SK-N-SH treated with all-trans-retinoic acid at 6 μM for 48 hours (cell line): Measurements from ENCODE around the gene PLCB4.

Source experiments
- ATAC-seq: fragments of 200-7000 bp; cut with Tn5 transposase; 3 replicates; pipeline ENCODE4 v1.9.1; 2020; ENCODE audit warnings: mild to moderate bottlenecking, moderate library complexity
- ARNTL ChIP-seq: fragments of 450-650 bp; formaldehyde crosslinking; IDR thresholded peaks from 2 replicates; pipeline ENCODE4 v1.5.0; 2020; ENCODE audit warnings: low read depth, mild to moderate bottlenecking, moderate library complexity, borderline replicate concordance
- BACH2 ChIP-seq: fragments of 250-450 bp; sonication (Bioruptor Pico); IDR thresholded peaks from 2 replicates; pipeline ENCODE4 v1.9.0; 2021; ENCODE audit warnings: mild to moderate bottlenecking, borderline replicate concordance
- CSDC2 ChIP-seq: fragments of 250-450 bp; sonication (Bioruptor Pico); IDR thresholded peaks from 2 replicates; pipeline ENCODE4 v1.5.0; 2020; ENCODE audit warnings: mild to moderate bottlenecking, moderate library complexity
- CSRNP3 ChIP-seq: fragments of 250-450 bp; sonication (Bioruptor Pico); IDR thresholded peaks from 2 replicates; pipeline ENCODE4 v1.5.1; 2021; ENCODE audit warnings: mild to moderate bottlenecking, moderate library complexity
- GLIS3 ChIP-seq: fragments of 250-450 bp; sonication (Bioruptor Pico); IDR thresholded peaks from 2 replicates; pipeline ENCODE4 v1.5.0; 2020; ENCODE audit warnings: mild to moderate bottlenecking, moderate library complexity
- ISL1 ChIP-seq: fragments of 250-450 bp; sonication (Bioruptor Pico); IDR thresholded peaks from 2 replicates; pipeline ENCODE4 v2.1.2; 2022; ENCODE audit warnings: mild to moderate bottlenecking, moderate library complexity
- OSR1 ChIP-seq: fragments of 250-450 bp; sonication (Bioruptor Pico); IDR thresholded peaks from 2 replicates; pipeline ENCODE4 v1.8.0; 2022; ENCODE audit warnings: moderate library complexity, mild to moderate bottlenecking, inconsistent platforms
- POU6F1 ChIP-seq: fragments of 250-450 bp; sonication (Bioruptor Pico); IDR thresholded peaks from 2 replicates; pipeline ENCODE4 v1.8.0; 2021; ENCODE audit warnings: low read depth, mild to moderate bottlenecking, moderate library complexity, borderline replicate concordance
- SNAI2 ChIP-seq: fragments of 250-450 bp; sonication (Bioruptor Pico); IDR thresholded peaks from 2 replicates; pipeline ENCODE4 v1.5.0; 2020; ENCODE audit warnings: mild to moderate bottlenecking, moderate library complexity
- TCF4 ChIP-seq: fragments of 250-450 bp; sonication (Bioruptor Pico); IDR thresholded peaks from 2 replicates; pipeline ENCODE4 v1.8.0; 2021; ENCODE audit warnings: mild to moderate bottlenecking, moderate library complexity, borderline replicate concordance
- TOX ChIP-seq: fragments of 250-450 bp; sonication (Bioruptor Pico); IDR thresholded peaks from 2 replicates; pipeline ENCODE4 v1.8.0; 2021; ENCODE audit warnings: mild to moderate bottlenecking, moderate library complexity, borderline replicate concordance
- ZC3H10 ChIP-seq: fragments of 250-450 bp; sonication (Bioruptor Pico); IDR thresholded peaks from 2 replicates; pipeline ENCODE4 v1.5.1; 2021; ENCODE audit warnings: mild to moderate bottlenecking, moderate library complexity
- ZFP3 ChIP-seq: fragments of 250-450 bp; sonication (Bioruptor Pico); IDR thresholded peaks from 2 replicates; pipeline ENCODE4 v1.5.0; 2020; ENCODE audit warnings: mild to moderate bottlenecking, moderate library complexity
- ZNF70 ChIP-seq: fragments of 450-650 bp; formaldehyde crosslinking; IDR thresholded peaks from 2 replicates; pipeline ENCODE4 v1.5.0; 2020; ENCODE audit warnings: mild to moderate bottlenecking, moderate library complexity
- TF ChIP-seq, protein P1 (sequence below): fragments of 250-450 bp; sonication (Bioruptor Pico); IDR thresholded peaks from 2 replicates; pipeline ENCODE4 v1.5.1; 2020; ENCODE audit warnings: low read depth, mild to moderate bottlenecking, moderate library complexity
- TF ChIP-seq, protein P2 (sequence below): fragments of 250-450 bp; sonication (Bioruptor Pico); IDR thresholded peaks from 2 replicates; pipeline ENCODE4 v1.5.0; 2020; ENCODE audit warnings: mild to moderate bottlenecking, moderate library complexity

Gene PLCB4

GRCh38 chr20:9256393-9256792 lies 187.5 kb downstream of the PLCB4 start (continued):
- TF ChIP-seq ARNTL (CRISPR knock-in tag) (no peak), POU6F1 (CRISPR knock-in tag) (no peak), ZFP3 (CRISPR knock-in tag) (no peak), GLIS3 (CRISPR knock-in tag) (no peak), CSRNP3 (no peak)

DNA sequence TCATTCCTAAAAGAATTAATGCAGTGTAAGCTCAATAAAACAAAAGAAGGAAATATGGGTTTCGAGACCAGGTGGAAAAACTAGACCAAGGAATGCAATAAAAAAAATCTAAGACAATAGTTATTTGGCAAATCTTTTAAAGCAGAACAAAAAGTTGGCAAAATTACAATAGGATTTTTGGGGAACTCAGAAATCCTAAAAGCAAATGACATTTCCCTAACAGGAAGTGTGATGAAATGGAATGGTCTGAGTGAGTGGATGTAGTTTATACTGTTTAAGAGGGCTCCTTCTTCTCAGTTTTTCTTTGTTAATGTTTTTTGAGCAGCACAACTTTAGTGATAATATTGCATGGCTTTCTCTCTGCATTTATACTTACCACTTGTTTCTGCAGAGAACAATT lies 190.0 kb downstream of the PLCB4 start:
- ATAC-seq: no peak
- TF ChIP-seq ARNTL (CRISPR knock-in tag) (no peak), SNAI2 (CRISPR knock-in tag) (no peak)
- TF ChIP-seq, protein P1, sequence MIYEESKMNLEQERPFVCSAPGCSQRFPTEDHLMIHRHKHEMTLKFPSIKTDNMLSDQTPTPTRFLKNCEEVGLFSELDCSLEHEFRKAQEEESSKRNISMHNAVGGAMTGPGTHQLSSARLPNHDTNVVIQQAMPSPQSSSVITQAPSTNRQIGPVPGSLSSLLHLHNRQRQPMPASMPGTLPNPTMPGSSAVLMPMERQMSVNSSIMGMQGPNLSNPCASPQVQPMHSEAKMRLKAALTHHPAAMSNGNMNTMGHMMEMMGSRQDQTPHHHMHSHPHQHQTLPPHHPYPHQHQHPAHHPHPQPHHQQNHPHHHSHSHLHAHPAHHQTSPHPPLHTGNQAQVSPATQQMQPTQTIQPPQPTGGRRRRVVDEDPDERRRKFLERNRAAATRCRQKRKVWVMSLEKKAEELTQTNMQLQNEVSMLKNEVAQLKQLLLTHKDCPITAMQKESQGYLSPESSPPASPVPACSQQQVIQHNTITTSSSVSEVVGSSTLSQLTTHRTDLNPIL (CRISPR knock-in tag): no peak

- no peak for ATAC-seq
- TF ChIP-seq TOX (CRISPR knock-in tag): no peak
These were observed 191.1 kb downstream of the PLCB4 start for GRCh38 chr20:9260027-9260426.

DNA sequence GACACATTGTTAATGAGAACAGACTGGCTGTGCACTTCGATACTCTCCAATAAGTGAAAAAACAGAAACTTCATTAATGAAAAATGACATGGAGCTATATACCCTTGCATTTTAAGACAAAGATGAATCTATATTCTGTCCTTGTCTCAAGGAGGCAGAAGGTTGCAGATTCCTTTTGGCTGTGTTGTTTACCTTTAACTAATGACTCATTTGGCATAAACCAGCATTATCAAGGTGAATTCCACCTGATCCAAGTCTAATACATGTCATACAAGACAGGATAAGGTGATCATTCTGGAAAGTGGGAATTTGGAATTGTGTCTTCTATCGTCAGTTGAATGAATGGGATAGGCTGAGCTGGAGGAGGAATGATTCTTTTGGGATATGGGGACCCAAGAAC lies 192.9 kb downstream of the PLCB4 start:
- ATAC-seq: no peak
- TF ChIP-seq OSR1 (CRISPR knock-in tag) (no peak), ZNF70 (CRISPR knock-in tag) (no peak), ISL1 (CRISPR knock-in tag) (no peak), CSDC2 (CRISPR knock-in tag) (no peak), ZC3H10 (no peak), CSRNP3 (no peak), POU6F1 (CRISPR knock-in tag) (no peak), GLIS3 (CRISPR knock-in tag) (no peak)

DNA sequence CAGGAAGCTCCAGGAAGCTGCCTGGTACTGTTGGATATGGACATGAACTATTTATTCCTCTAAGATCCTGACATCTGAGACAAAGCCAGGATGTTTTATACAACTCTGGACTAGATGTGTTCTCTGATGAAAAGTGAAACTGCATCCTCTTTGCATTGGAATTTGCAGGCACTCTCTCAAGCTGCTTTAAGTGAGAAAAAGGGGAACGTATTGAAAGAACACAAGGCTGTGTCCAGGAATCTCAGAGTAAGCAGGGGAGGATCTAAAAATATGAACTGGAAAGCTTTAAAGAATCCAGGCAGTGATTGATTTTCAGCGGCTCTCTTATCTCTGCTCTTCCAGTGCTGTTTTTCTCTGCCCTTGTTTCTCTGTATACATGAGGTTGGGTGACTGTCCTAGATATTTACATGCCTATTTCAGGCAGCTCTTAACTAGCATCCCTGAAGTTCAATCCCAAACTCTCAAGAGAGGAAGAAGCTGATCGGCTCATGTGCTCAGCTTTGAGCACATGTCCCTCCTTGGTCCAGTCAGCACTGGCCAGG lies 193.8 kb downstream of the PLCB4 start:
- TF ChIP-seq ISL1 (CRISPR knock-in tag): no peak
- TF ChIP-seq POU6F1 (CRISPR knock-in tag): no peak
- no peak for TF ChIP-seq GLIS3 (CRISPR knock-in tag)
- no peak for TF ChIP-seq BACH2 (CRISPR knock-in tag)
- TF ChIP-seq TCF4 (CRISPR knock-in tag): no peak
- TF ChIP-seq, protein P2, sequence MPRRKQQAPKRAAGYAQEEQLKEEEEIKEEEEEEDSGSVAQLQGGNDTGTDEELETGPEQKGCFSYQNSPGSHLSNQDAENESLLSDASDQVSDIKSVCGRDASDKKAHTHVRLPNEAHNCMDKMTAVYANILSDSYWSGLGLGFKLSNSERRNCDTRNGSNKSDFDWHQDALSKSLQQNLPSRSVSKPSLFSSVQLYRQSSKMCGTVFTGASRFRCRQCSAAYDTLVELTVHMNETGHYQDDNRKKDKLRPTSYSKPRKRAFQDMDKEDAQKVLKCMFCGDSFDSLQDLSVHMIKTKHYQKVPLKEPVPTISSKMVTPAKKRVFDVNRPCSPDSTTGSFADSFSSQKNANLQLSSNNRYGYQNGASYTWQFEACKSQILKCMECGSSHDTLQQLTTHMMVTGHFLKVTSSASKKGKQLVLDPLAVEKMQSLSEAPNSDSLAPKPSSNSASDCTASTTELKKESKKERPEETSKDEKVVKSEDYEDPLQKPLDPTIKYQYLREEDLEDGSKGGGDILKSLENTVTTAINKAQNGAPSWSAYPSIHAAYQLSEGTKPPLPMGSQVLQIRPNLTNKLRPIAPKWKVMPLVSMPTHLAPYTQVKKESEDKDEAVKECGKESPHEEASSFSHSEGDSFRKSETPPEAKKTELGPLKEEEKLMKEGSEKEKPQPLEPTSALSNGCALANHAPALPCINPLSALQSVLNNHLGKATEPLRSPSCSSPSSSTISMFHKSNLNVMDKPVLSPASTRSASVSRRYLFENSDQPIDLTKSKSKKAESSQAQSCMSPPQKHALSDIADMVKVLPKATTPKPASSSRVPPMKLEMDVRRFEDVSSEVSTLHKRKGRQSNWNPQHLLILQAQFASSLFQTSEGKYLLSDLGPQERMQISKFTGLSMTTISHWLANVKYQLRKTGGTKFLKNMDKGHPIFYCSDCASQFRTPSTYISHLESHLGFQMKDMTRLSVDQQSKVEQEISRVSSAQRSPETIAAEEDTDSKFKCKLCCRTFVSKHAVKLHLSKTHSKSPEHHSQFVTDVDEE: no peak
- TF ChIP-seq, all 23 proteins: peak for 0

More for the DNA sequence above, 193.8 kb downstream of the PLCB4 start:
- ATAC-seq: peak; percentile 60
